WTC11 (cell line): ENCODE measurements around the gene KRTAP5-6. TPM values are rescaled to one million over a fixed set of nuclear protein-coding genes. Genes with fewer than 3 reads are reported as not detected.

ENCODE experiments used
- ATAC-seq: fragments of 200-7000 bp; cut with Tn5 transposase; 2 replicates; pipeline ENCODE4 v1.10.0; 2021; ENCODE audit warnings: mild to moderate bottlenecking, moderate library complexity
- CTCF ChIA-PET: fragments of 300-600 bp; sonication (Branson Sonifier 250); formaldehyde crosslinking; loops from one replicate; lab custom pipeline; 2021; ENCODE audit warnings: antibody characterized with exemption; lab: Charles Lee
- POLR2A ChIA-PET: fragments of 350-600 bp; sonication (Branson Sonifier 250); formaldehyde crosslinking; loops from one replicate; lab custom pipeline; 2021; ENCODE audit warnings: antibody characterized with exemption; lab: Charles Lee
- DNase-seq: peaks from one replicate; pipeline ENCODE4 v3.0.0; 2021; ENCODE audit warnings: low spot score
- H3K27ac Mint-ChIP-seq: 2 replicates; pipeline ENCODE4 v1.8.0; 2021; ENCODE audit warnings: mixed read lengths
- H3K27me3 Mint-ChIP-seq: 2 replicates; pipeline ENCODE4 v1.8.0; 2021; ENCODE audit warnings: low read depth, mild to moderate bottlenecking, moderate library complexity, mixed read lengths
- H3K36me3 Mint-ChIP-seq: 2 replicates; pipeline ENCODE4 v1.8.0; 2021; ENCODE audit warnings: mixed read lengths
- H3K4me1 Mint-ChIP-seq: 2 replicates; pipeline ENCODE4 v1.8.0; 2022; ENCODE audit warnings: mixed read lengths
- H3K4me3 Mint-ChIP-seq: 2 replicates; pipeline ENCODE4 v1.8.0; 2021; ENCODE audit warnings: mild to moderate bottlenecking, moderate library complexity, mixed read lengths
- H3K9me3 Mint-ChIP-seq: 2 replicates; pipeline ENCODE4 v1.8.0; 2021; ENCODE audit warnings: mixed read lengths
- ATF1 ChIP-seq: sonication (generic); formaldehyde crosslinking; IDR thresholded peaks from 2 replicates; pipeline ENCODE4 v1.8.1; 2023; ENCODE audit warnings: mild to moderate bottlenecking, moderate library complexity, missing genetic modification reagents
- CREM ChIP-seq: sonication (generic); formaldehyde crosslinking; IDR thresholded peaks from 2 replicates; pipeline ENCODE4 v1.8.1; 2022; ENCODE audit warnings: mild to moderate bottlenecking, missing genetic modification reagents, moderate library complexity
- CTCF ChIP-seq: fragments of 200-600 bp; IDR thresholded peaks from 2 replicates; pipeline ENCODE4 v1.8.0; 2022; ENCODE audit warnings: antibody characterized with exemption
- EMX1 ChIP-seq: fragments of 250-450 bp; sonication (Bioruptor Pico); IDR thresholded peaks from 2 replicates; pipeline ENCODE4 v1.8.0; 2021; ENCODE audit warnings: mild to moderate bottlenecking
- ETV6 ChIP-seq: sonication (generic); formaldehyde crosslinking; IDR thresholded peaks from 2 replicates; pipeline ENCODE4 v1.8.1; 2022; ENCODE audit warnings: mild to moderate bottlenecking, missing genetic modification reagents
- GRHL2 ChIP-seq: fragments of 250-450 bp; sonication (Bioruptor Pico); IDR thresholded peaks from 2 replicates; pipeline ENCODE4 v1.8.0; 2022; ENCODE audit warnings: mild to moderate bottlenecking, moderate library complexity; ENCODE audit not compliant: insufficient replicate concordance, severe bottlenecking
- IRF2 ChIP-seq: sonication (generic); formaldehyde crosslinking; IDR thresholded peaks from 2 replicates; pipeline ENCODE4 v1.8.0; 2022; ENCODE audit warnings: low read depth, missing genetic modification reagents, borderline replicate concordance
- KAT7 ChIP-seq: sonication (generic); formaldehyde crosslinking; IDR thresholded peaks from 2 replicates; pipeline ENCODE4 v1.8.1; 2023; ENCODE audit warnings: missing genetic modification reagents, mild to moderate bottlenecking, borderline replicate concordance
- NFATC4 ChIP-seq: fragments of 250-450 bp; sonication (Bioruptor Pico); IDR thresholded peaks from 2 replicates; pipeline ENCODE4 v1.9.0; 2021; ENCODE audit warnings: mild to moderate bottlenecking
- RELA ChIP-seq: sonication (generic); formaldehyde crosslinking; IDR thresholded peaks from 2 replicates; pipeline ENCODE4 v1.8.1; 2022; ENCODE audit warnings: missing genetic modification reagents, mild to moderate bottlenecking, borderline replicate concordance
- SMAD3 ChIP-seq: sonication (generic); formaldehyde crosslinking; IDR thresholded peaks from 2 replicates; pipeline ENCODE4 v1.8.0; 2022; ENCODE audit warnings: missing genetic modification reagents, mild to moderate bottlenecking, borderline replicate concordance
- SOX15 ChIP-seq: fragments of 250-450 bp; sonication (Bioruptor Pico); IDR thresholded peaks from 2 replicates; pipeline ENCODE4 v1.9.0; 2021; ENCODE audit warnings: mild to moderate bottlenecking
- TCF7 ChIP-seq: sonication (generic); formaldehyde crosslinking; IDR thresholded peaks from 2 replicates; pipeline ENCODE4 v1.8.0; 2022; ENCODE audit warnings: mild to moderate bottlenecking, low read depth, missing genetic modification reagents, moderate library complexity
- ZNF232 ChIP-seq: sonication (generic); formaldehyde crosslinking; IDR thresholded peaks from 2 replicates; pipeline ENCODE4 v1.8.0; 2022; ENCODE audit warnings: mild to moderate bottlenecking, missing genetic modification reagents
- ZNF416 ChIP-seq: fragments of 250-450 bp; sonication (Bioruptor Pico); IDR thresholded peaks from 2 replicates; pipeline ENCODE4 v1.9.0; 2021; ENCODE audit warnings: mild to moderate bottlenecking, inconsistent platforms
- ZSCAN18 ChIP-seq: fragments of 250-450 bp; sonication (Bioruptor Pico); IDR thresholded peaks from 2 replicates; pipeline ENCODE4 v2.1.2; 2022; ENCODE audit warnings: mild to moderate bottlenecking, moderate library complexity
- total RNA-seq: library from RNA; stranded (reverse); gene quantifications from 3 replicates; pipeline ENCODE4 v1.2.3, GENCODE V29; 2021
- TF ChIP-seq, protein P1 (sequence below): sonication (generic); formaldehyde crosslinking; IDR thresholded peaks from 2 replicates; pipeline ENCODE4 v1.8.0; 2022; ENCODE audit warnings: mild to moderate bottlenecking, missing genetic modification reagents
- TF ChIP-seq, protein P2 (sequence below): sonication (generic); formaldehyde crosslinking; conservative IDR thresholded peaks from 2 replicates; pipeline ENCODE4 v1.8.1; 2023; ENCODE audit warnings: mild to moderate bottlenecking, low read depth, missing genetic modification reagents, moderate library complexity
- TF ChIP-seq, protein P3 (sequence below): sonication (generic); formaldehyde crosslinking; IDR thresholded peaks from 2 replicates; pipeline ENCODE4 v1.8.0; 2023; ENCODE audit warnings: missing genetic modification reagents

The KRTAP5-6 gene
- total RNA-seq, 1 experiment from 2014 or later = 0.35 TPM

DNA sequence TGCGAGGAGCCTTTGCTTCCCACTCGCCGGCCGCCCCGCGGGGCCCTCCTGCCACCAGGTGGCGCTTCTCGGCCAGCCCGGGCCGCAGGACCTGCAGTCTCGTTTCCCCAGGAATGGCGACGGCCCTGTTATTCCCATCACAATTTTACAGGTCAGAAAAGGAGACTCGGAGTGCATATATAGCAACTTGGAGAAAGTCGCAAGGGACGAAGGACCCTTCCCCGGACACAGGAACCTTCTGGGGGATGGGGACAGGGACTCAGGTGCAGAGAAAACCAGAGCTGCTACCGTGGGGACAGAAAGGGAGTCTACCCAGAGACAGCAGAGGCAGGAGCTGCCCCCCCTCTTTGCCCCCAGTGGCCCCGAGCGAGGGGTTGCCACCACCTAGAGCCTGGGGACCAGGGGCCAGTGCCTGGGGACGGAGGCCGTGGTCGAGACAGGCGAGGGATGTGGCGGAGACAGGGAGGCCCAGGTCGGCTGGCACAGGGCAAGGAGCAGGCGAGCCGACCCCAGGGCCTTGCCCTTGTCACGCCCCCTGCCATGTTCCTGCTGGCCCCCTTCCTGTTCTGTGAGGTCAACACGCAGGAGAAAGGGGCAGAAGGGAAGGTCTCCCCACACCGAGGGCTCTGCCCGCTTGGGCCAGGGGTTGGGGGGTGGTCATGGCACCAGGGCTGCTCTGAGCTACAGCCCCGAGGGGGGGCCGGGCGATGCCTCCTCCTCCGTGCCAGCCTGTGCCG, 3.5 kb upstream of the KRTAP5-6 start:
- DNase-seq (peak; percentile 92), ATAC-seq (peak; percentile 55)
- H3K27ac Mint-ChIP-seq = no peak overlapping the region
- no peaks in the 10 kb centered on the region for H3K36me3 Mint-ChIP-seq
- ChIA-PET CTCF (interaction anchor here (0.6 to 5.5 kb wide), 85 partner anchors 11 to 748 kb away, joined by 3 to 271 read pairs (median 5); partner anchors contain the start of genes CTSD, IFITM10, KRTAP5-5 and LSP1), POLR2A (interaction anchor here (0.6 to 0.9 kb wide), 3 partner anchors 47 to 249 kb away, joined by 3 to 6 read pairs (median 3); no protein-coding TSS in a partner anchor)
- TF ChIP-seq, protein P1, sequence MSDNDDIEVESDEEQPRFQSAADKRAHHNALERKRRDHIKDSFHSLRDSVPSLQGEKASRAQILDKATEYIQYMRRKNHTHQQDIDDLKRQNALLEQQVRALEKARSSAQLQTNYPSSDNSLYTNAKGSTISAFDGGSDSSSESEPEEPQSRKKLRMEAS = 0 out of 2 replicates have a peak, but pooled peaks have one; percentile 6
- TF ChIP-seq ATF1 (CRISPR knock-in tag) (no peak), CTCF (peak; percentile 58), KAT7 (0 out of 2 replicates have a peak, but pooled peaks have one; percentile 44), GRHL2 (CRISPR knock-in tag) (no peak), RELA (CRISPR knock-in tag) (peak; percentile 56; the same call in 1 of the 2 replicates)
- H3K4me3 Mint-ChIP-seq = peak overlapping the region; percentile 71
- peaks cover 13% of the 10 kb centered on the region for H3K9me3 Mint-ChIP-seq
- H3K4me1 Mint-ChIP-seq = peaks cover 3% of the 10 kb centered on the region
- peaks cover 23% of the 10 kb centered on the region for H3K27me3 Mint-ChIP-seq

DNA sequence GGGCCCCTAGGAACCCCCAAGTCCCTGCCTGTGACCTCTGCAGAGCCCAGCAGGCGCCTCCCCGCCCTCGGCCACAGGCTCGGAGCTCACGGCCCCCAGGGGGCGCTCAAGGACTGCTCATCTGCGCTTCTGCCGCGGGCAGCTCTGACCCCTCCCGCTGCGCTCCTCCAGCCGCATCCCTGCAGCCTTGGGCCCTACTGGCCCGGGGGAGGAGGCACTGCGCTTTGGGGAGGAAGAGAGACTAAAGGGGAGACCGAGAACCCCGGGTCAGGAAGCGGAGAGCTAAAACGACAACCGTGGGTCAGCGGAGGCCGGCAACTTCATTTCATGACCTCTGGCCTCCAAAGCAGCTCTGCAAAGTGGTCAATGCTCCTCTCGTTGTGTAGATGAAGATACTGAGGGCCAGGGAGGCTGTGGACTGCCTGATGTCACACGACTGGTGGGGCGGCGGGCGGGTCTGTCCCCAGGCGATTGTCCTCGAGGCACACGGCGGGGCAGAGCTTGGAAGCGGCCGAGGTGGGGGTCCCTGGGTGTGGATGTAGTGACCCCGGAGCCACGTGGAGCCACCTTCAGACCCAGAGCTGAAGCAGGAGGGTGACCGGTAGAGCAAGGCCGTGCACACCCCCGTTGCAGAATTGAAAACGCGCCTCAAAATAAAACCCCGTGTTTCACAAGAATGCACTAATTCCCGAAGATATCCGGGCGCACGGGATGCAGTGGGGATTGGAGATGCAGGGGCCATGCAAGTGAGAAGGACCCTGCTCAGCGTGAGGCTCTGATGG, 2.7 kb upstream of the KRTAP5-6 start:
- Mint-ChIP-seq H3K36me3 (no peaks in the 10 kb centered on the region), H3K27me3 (peaks cover 22% of the 10 kb centered on the region), H3K4me3 (peak overlapping the region; percentile 35; the same call in 1 of the 2 replicates), H3K27ac (no peak overlapping the region), H3K4me1 (peaks cover 3% of the 10 kb centered on the region), H3K9me3 (peaks cover 14% of the 10 kb centered on the region)
- DNase-seq (peak; percentile 92), ATAC-seq (peak; percentile 86)
- CTCF ChIA-PET = interaction anchor here (0.6 to 5.5 kb wide), 81 partner anchors 11 to 749 kb away, joined by 3 to 271 read pairs (median 5); partner anchors contain the start of genes CTSD, IFITM10, KRTAP5-5 and LSP1
- POLR2A ChIA-PET = interaction anchor here (0.6 to 0.9 kb wide), 3 partner anchors 46 to 248 kb away, joined by 3 to 6 read pairs (median 3); no protein-coding TSS in a partner anchor
- no peak for TF ChIP-seq SMAD3 (CRISPR knock-in tag)
- peak; percentile 93 for TF ChIP-seq CTCF
- no peak for TF ChIP-seq SOX15 (CRISPR knock-in tag)
- TF ChIP-seq, protein P2, sequence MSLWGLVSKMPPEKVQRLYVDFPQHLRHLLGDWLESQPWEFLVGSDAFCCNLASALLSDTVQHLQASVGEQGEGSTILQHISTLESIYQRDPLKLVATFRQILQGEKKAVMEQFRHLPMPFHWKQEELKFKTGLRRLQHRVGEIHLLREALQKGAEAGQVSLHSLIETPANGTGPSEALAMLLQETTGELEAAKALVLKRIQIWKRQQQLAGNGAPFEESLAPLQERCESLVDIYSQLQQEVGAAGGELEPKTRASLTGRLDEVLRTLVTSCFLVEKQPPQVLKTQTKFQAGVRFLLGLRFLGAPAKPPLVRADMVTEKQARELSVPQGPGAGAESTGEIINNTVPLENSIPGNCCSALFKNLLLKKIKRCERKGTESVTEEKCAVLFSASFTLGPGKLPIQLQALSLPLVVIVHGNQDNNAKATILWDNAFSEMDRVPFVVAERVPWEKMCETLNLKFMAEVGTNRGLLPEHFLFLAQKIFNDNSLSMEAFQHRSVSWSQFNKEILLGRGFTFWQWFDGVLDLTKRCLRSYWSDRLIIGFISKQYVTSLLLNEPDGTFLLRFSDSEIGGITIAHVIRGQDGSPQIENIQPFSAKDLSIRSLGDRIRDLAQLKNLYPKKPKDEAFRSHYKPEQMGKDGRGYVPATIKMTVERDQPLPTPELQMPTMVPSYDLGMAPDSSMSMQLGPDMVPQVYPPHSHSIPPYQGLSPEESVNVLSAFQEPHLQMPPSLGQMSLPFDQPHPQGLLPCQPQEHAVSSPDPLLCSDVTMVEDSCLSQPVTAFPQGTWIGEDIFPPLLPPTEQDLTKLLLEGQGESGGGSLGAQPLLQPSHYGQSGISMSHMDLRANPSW = 0 out of 2 replicates have a peak, but pooled peaks have one; percentile 78
- TF ChIP-seq CREM (CRISPR knock-in tag) = no peak
- TF ChIP-seq ETV6 (CRISPR knock-in tag) = peak; percentile 80
- TF ChIP-seq NFATC4 (CRISPR knock-in tag) = no peak
- TF ChIP-seq EMX1 (CRISPR knock-in tag) = no peak
- TF ChIP-seq ZSCAN18 (CRISPR knock-in tag) = no peak
- TF ChIP-seq IRF2 (CRISPR knock-in tag) = no peak
- no peak for TF ChIP-seq ZNF232 (CRISPR knock-in tag)
- TF ChIP-seq TCF7 (CRISPR knock-in tag) = no peak
- no peak for TF ChIP-seq ZNF416
- TF ChIP-seq, protein P3, sequence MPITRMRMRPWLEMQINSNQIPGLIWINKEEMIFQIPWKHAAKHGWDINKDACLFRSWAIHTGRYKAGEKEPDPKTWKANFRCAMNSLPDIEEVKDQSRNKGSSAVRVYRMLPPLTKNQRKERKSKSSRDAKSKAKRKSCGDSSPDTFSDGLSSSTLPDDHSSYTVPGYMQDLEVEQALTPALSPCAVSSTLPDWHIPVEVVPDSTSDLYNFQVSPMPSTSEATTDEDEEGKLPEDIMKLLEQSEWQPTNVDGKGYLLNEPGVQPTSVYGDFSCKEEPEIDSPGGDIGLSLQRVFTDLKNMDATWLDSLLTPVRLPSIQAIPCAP (CRISPR knock-in tag) = no peak
- no peak for TF ChIP-seq ATF1 (CRISPR knock-in tag)
